GM19452 (cell line): ENCODE data around the gene ZNF423.

ENCODE experiments used
- ATAC-seq: cut with Tn5 transposase; IDR thresholded peaks from one replicate; pipeline ENCODE4 v1.9.1; 2021; ENCODE audit not compliant: unreplicated experiment

Gene ZNF423

GRCh38 chr16:49592546-49593423 is 263.1 kb downstream of the ZNF423 start:
- ATAC-seq, result no peak

GRCh38 chr16:49590166-49590871 is 265.6 kb downstream of the ZNF423 start:
- ATAC-seq, result no peak

DNA sequence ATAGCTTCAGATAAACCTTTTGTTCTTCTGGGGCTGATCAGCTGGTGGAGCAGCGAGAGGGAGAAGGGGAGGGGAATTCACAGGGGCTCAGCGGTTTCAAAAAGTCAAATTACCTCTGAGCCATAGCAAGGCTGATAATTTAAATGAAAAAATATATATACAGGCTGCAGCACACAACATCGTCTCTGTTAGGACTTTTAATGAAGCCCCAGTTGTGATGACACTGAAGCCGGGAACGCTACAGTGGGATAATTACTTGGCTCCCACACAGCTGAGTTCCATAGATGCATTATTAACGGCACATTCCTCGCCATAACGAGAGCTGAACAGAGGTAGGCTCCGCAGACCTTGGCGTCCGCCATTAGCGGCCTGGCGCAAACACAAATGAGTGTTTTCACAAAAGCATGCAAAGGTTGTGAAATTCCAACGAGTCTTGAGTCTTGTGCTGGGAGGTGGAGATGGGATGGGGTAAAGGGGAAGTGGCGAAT is 266.3 kb downstream of the ZNF423 start:
- no peak for ATAC-seq

- no peak for ATAC-seq
Observed at GRCh38 chr16:49588729-49589384, 267.1 kb downstream of the ZNF423 start.

- ATAC-seq, result no peak
Observed at GRCh38 chr16:49588026-49588425, 267.9 kb downstream of the ZNF423 start.

GRCh38 chr16:49587511-49587910 is 268.4 kb downstream of the ZNF423 start:
- ATAC-seq, result no peak

- no peak for ATAC-seq
Observed at GRCh38 chr16:49586466-49587450, 269.2 kb downstream of the ZNF423 start.

GRCh38 chr16:49585143-49585832 is 270.6 kb downstream of the ZNF423 start:
- ATAC-seq, result no peak

DNA sequence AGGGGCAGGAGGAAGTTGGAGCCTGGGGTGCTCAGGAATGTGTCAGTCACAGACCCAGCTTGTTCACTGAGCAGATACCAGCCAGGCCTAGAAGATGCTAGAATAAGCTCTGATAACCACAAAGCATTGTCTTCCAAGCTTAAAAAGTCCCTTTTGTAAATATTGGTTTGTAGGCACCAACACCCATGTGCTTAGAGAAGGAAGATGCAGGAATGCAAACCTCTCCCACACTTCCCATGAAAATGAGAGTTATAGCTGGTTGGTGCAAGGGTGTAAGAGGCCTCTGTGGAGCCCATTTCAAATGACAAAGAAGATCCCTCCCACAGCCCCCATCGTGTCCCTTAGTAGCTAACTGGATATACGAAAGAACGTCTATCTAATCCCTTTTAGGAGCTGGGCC is 272.0 kb downstream of the ZNF423 start:
- no peak for ATAC-seq

DNA sequence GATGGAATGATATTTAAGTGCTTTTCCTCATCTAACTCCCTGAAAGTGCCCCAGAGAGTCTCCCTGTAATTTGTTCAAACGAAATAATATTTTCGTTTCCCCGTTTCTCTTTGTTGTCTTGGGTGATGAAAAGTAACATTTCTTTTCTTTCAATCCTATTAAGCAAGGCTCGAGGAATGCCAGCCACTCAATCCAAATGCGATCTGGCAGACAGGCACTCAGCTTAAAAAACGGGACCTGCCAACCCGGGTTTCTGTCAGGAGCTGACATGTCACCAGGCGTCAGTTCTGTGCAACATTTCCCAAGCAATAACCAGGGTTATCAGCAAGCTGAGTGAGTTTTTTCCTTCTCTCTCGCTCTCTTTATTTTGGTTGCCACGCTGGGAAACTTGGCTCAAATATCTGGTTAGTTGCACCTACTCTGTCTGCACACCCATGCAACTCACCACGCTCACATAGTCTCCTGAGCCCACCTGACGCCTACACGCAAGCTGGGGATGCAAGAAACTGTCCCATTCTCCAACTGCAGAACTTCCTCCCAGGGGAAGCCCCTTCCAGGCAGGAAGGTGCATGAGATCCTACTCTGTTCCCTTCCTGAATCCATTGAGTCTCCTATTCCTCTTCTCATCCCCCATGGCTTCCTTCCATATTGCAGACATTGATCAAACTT is 274.1 kb downstream of the ZNF423 start:
- no peak for ATAC-seq

DNA sequence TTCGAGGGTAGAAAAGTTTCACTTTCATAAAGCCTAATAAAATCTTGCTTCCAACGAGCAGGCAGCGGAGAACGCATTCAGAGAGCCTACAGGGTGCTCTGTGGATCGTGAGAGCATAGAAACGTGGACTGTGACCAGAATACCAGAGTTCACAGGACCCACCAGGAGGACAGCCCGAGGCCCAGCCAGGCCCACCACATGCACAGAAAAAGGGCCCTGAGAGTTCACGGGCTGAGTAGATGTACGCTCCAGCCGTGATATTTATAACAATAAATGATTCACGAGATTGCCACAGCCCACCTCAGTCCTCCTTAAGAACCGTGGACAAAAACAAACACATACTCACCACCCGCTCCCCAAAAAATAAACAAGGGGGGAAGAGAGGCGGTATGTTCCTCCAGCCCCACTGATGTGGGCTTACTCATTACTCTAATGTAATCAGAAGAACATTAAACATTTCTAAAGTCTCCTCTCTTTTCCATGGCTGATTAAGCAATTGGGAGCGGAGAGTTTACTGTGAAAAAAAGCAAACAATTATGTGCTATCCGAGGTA is 275.1 kb downstream of the ZNF423 start:
- no peak for ATAC-seq

DNA sequence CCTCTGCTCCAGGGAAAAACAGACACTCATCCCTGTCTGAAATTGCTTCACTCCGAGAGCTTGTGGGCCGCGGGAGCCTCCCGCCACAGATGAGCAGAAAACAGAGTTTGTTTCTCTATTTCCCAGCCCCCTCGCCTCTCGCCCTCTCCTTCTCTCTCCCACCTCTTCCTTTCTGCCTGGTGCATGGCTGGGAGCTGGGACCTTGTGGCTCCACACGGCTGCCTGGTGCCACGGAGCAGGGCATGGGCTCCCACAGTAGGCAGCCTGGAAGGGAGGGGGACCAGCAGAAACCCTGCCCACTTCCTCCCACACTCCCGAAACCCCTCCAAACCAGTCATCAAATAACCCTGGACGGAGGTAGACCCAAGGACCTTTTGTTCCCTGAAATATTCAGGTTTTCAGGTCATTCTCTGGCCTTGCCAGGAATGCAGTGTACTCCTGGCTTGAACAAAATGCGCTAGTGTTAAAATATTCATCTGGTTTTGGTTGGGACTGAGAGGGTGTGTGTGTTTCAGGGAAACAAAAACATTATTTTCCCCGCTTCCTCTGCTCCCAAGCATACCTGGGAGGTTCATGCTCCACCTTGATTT is 277.4 kb downstream of the ZNF423 start:
- no peak for ATAC-seq

DNA sequence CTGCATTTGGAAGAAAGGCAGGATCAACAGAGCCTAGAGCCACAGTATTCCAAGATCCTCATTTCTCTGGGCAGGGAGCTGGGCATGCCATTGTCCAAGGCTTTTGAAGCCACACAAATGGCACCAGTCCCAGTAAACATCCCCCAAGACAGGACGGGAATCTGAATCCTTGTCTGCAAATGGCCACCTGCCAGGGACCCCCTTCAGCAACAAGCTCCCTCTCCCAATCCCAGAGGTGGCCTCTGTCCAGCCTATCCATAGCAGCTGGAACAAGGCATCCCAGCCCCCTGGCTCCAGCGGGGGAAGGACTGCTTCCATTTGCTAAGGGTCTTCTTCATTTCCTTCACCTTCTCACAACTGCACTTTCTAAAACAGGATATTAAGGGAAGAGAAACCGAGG is 277.9 kb downstream of the ZNF423 start:
- no peak for ATAC-seq

DNA sequence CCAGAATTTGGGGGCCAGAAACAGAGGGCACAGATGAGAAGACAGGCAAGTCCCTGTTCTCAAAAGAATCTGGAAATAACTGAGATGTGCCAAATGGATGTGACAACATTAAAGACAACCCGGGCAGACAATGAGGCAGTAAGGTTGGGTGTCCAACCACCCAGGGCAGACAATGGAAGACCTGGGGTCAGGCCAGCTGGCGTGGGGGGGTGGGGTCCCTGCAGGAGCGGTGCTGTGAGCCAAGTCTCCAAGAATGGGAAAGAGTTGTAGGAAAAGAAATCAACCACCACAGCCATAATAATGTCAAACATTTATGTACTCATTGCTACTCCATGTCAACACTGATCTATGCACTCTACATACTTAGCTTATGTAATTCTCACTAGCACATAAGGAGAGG is 279.0 kb downstream of the ZNF423 start:
- no peak for ATAC-seq

DNA sequence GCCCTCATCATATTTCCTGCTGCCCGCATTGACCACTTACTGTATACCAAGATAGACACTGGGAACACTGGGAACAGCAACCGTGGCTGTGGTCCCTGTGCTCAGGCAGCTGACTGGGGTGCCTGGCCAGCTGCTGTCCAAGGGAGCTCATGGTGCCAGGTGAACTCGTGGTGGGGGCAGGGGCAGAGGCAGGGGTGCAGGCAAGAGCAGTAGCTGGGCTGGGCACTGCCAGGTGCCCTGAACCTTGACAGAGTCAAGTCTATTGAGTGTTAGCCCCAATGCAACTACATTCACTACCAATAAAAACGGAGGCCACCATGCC is 279.8 kb downstream of the ZNF423 start:
- ATAC-seq, result no peak

GRCh38 chr16:49575346-49576172 is 280.4 kb downstream of the ZNF423 start:
- ATAC-seq, result peak; percentile 99

DNA sequence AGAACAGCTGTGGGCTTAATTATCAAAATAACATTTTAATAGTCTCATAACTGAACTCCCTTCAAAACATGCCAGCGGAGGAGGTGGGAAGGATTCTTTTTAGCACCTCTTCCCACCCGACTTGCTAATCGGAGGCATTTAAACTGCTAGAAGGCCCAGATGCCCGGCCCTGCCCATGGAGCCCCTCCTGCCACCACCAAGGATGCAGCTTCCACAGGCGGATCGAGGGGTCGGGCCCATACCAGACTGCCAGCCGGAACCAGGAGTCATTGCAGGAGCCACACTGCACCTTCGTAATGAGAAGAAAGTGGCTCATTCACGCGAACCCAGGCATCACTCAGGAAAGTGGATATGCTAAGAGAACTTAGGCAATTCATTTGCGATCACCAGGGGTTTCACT is 281.1 kb downstream of the ZNF423 start:
- ATAC-seq, result no peak

DNA sequence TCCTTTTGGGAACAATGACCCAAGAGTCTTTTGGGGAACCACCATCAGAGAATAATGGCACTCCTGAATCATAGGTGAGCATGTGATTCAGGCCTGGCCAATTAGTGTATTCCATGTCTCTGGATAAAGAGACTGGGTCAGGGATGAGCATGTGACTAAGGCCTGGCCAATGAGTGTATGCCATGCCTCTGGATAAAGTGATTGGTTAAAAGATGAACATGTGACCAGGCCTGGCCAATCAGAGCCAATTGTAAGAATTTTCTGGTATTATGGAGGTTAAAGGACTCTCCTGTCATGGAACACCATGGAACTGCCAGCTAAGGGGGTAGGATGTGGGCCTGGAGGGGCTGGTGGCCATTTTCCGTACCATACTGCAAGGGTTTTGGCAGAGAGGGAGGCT is 288.0 kb downstream of the ZNF423 start:
- no peak for ATAC-seq
